Stimulated activated naive CD4-positive, alpha-beta T cell treated with Interleukin-2 at 50 U/mL for 16 hours (primary cell): ENCODE results near the gene STARD9.
A peak's percentile ranks its signal among the peaks of the same experiment; 100 is the strongest.

Experiments
- DNase-seq: peaks from one replicate; lab custom pipeline; 2025; lab: John Stamatoyannopoulos, UW

STARD9 gene

GRCh38 chr15:42694398-42694797, 119.0 kb downstream of the STARD9 start:
- no peak for DNase-seq

GRCh38 chr15:42695527-42696071, 120.2 kb downstream of the STARD9 start:
- DNase-seq = no peak

GRCh38 chr15:42696626-42697025, 121.2 kb downstream of the STARD9 start:
- no peak for DNase-seq

GRCh38 chr15:42704492-42704926, 129.1 kb downstream of the STARD9 start:
- peak; percentile 45 for DNase-seq

- no peak for DNase-seq
Observed at GRCh38 chr15:42705336-42705735, 129.9 kb downstream of the STARD9 start.

- DNase-seq = no peak
Observed at GRCh38 chr15:42707068-42707467, 131.7 kb downstream of the STARD9 start.

DNA sequence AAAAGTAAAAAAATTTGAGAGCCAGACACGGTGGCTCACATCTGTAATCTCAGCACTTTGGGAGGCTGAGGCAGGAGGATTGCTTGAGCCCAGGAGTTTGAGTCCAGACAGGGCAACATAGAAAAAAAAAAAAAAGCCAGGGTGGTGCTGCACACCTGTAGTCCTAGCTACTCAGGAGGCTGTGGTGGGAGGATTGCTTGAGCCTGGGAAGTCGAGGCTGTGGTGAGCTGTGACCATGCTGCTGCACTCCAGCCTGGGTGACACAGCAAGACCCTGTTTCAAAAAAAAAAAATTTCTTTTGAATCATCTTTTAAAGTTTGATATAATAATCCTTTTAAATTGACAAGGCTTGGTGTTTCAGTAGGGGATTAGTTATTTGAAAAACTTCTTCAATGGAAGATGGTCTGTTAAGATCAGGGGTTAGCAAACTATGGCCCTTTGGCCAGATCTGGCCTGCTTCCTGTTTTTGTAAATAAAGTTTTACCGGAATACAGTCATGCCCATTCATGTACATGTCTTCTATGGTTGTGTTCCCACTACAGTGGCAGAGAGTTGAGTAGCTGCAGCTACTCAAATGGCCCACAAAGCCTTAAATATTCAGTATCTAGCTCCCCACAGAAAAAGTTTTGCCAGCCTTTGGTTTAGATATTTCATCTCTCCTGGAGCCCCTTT, 132.6 kb downstream of the STARD9 start:
- DNase-seq = no peak

- DNase-seq = no peak
Observed at GRCh38 chr15:42710662-42711061, 135.3 kb downstream of the STARD9 start.

DNA sequence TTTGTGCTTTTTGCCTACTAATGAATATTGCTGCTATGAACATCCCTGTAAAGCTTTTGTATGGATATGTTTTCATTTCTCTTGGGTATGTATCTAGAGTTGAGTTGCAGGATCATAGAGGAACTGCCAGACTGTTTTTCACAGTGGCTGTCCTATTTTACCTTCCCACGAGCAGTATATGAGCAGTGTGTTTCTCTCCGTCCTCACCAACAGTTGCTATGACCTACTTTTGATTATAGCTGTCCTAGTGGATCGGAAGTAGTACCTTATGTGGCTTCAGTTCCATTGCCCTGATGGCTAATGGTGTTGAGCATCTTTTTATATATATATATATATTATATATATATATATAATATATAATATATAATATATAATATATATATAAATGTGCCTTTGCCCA, 136.3 kb downstream of the STARD9 start:
- DNase-seq = no peak

DNA sequence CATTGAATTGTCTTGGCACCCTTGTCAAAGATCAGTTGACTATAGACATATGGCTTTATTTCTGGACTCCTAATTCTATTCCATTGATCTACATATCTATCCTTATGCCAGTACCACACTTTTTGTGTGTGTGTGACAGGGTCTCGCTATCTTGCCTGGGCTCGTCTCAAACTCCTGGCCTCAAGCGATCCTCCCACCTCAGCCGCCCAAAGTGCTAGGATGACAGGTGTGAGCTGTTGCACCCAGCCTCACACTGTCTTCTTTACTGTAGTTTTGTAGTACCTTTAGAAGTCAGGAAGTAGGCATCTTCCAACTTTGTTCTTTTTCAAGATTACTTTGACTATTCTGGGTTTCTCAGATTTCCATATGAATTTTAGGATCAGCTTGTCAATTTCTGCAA, 137.2 kb downstream of the STARD9 start:
- DNase-seq = no peak

GRCh38 chr15:42716125-42716524, 140.7 kb downstream of the STARD9 start:
- no peak for DNase-seq

GRCh38 chr15:42716626-42717025, 141.2 kb downstream of the STARD9 start:
- DNase-seq = no peak

GRCh38 chr15:42719043-42719442, 143.6 kb downstream of the STARD9 start:
- DNase-seq = no peak

DNA sequence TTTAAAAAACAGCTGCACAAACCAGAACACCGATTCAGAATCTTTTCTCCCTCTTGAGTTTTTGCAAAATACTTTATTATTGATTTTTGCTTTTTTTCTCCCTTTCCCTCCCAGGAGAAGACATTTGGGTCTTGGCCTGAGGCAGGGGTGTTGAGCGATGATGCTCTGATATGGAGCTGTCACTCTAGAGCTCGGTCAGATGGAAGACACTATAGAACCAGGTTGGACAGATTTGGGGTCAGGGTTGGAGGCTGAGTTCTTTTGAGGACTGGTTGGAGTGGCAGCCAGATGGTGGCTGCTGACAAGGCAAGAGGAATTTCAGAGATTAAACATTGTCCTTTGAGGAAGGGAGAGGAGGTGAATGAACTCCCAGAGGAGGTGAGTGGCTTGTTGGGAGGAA, 144.7 kb downstream of the STARD9 start:
- no peak for DNase-seq

DNA sequence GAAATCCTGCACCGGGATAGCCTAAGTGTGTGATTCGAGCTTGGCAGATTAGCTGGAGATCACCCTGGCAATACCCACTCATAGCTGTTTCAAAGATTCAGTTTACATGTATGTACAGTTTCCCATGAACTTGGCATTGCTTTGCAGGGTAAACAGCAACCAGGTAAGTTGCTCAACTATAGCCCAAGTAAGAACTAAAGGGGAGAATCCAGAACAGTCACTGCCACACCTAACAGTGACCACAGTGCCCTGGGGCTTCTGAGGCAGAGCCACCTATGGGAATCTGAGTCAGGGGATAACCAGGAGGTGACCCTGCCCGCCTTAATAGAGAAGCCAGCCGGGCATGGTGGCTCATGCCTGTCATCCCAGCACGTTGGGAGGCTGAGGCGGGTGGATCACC, 145.6 kb downstream of the STARD9 start:
- no peak for DNase-seq

DNA sequence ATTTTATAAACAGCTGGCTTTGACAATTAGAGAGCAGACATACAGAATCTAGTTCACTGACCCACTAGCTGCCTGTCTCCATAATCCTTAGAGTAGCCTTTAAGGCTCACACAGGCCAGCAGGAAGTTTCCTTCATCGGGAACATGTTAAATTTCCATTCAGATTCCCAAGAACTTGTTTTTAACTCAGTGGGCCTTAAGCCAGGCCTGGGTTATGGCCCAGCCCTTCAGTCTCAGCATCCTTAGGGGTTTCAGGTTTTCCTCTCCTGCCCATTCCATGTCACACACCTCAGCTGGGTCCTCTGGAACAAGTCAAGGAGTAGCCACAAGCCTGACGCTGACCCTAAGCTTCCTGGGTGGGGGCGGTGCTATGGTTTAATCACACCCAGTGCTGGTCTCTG, 146.5 kb downstream of the STARD9 start:
- no peak for DNase-seq

DNA sequence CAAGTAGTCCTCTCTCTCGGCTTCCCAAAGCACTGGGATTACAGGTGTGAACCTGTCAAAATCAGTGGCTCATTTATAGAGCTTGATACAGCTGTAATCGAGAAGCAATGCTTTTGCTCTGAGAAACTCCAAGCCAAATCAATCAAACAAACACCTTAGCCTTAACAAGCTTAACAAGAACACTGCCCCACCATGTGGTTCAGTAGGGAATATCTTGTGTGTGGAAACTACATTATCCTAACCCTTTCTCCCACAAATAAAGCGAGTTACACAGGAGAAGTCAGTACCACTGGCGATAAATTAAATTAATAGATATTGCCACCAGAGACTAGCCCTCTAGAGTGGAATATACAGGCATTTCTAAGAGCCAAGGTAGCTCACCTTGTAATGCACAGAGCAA, 147.7 kb downstream of the STARD9 start:
- DNase-seq = no peak

DNA sequence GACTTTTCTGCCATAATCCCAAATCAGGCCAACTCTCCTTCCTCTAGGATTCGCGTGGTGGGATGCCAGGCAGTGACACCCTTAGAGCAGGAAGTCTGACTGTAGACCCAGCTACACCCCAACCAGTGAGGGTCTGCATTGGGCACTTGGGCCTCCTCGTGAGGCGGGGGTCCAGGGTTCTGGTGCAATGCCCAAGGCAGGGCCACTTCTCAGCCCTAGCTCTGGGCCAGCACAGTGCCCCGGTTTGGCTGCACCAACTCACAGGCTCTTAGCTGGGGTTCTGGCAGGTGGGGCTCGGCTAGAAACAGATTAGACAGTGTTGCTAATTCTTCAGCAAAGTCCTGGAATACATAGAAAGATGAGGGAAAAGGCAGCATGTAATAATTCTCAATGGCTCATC, 148.9 kb downstream of the STARD9 start:
- no peak for DNase-seq

- DNase-seq = no peak
Observed at GRCh38 chr15:42725331-42725903, 150.0 kb downstream of the STARD9 start.

DNA sequence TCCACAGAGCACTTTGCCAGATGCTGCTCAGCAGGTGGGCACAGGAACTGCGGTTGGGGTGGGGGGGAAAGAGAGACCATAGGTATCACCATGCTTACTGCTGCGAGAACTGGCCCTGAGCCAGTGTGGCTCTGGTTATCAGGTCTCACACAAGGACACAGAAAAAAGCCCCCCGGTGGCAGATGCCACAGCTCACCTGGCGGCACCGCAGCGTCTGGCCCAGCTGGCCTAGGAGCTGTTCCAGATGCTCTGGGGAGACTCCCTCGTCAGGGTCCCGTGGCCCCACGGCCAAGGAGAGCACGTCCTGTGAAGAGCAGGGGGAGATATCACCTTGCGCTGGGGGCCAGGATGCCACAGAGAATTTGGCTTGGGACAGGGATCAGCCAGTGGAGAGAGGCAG, 150.7 kb downstream of the STARD9 start:
- no peak for DNase-seq

GRCh38 chr15:42727750-42728381, 152.5 kb downstream of the STARD9 start:
- no peak for DNase-seq

GRCh38 chr15:42728560-42728959, 153.2 kb downstream of the STARD9 start:
- DNase-seq = no peak

GRCh38 chr15:42728972-42729371, 153.6 kb downstream of the STARD9 start:
- no peak for DNase-seq
